B cell (primary cell): ENCODE measurements around the gene RUNDC3A. TPM values are rescaled to one million over a fixed set of nuclear protein-coding genes. Genes with fewer than 3 reads are reported as not detected.

ENCODE experiments used
- ATAC-seq: fragments of 200-7000 bp; cut with Tn5 transposase; one replicate; pipeline ENCODE4 v1.10.0; 2021; ENCODE audit warnings: low read depth, mild to moderate bottlenecking, moderate number of reproducible peaks, moderate library complexity
- CTCF ChIA-PET: fragments of 350-600 bp; sonication (Branson Sonifier 250); formaldehyde crosslinking; loops from one replicate; lab custom pipeline; 2021; ENCODE audit warnings: antibody characterized with exemption, inconsistent platforms; lab: Charles Lee
- POLR2A ChIA-PET: fragments of 350-600 bp; sonication (Branson Sonifier 250); formaldehyde crosslinking; loops from one replicate; lab custom pipeline; 2021; ENCODE audit warnings: antibody characterized with exemption; lab: Charles Lee
- DNase-seq: peaks from one replicate; pipeline ENCODE4 v3.0.0; 2013
- H2AFZ ChIP-seq: 2 replicates; pipeline ENCODE4 v1.6.1; 2012; ENCODE audit warnings: mild to moderate bottlenecking, low read depth, low read length; ENCODE audit not compliant: insufficient read depth, poor library complexity, severe bottlenecking
- H3K27ac ChIP-seq, 2 donors: 1 replicate in 1 of 2; 2 replicates in 1 of 2; pipeline ENCODE4 v1.5.1; 2012 to 2013; ENCODE audit warnings: low read length in 2 of 2, mild to moderate bottlenecking in 2 of 2, moderate library complexity in 1 of 2
- H3K27me3 ChIP-seq, 4 experiments: fragments of 200-600 bp in 1 of 4; sonication (generic) in 1 of 4; replicated peaks in 1 of 4; 1 replicate in 2 of 4; 2 replicates in 2 of 4; pipeline versions ENCODE4 v1.6.1 to v1.7.0; 2013 to 2016; ENCODE audit warnings: low read length in 3 of 4, mild to moderate bottlenecking in 2 of 4, mixed read lengths in 1 of 4, moderate library complexity in 1 of 4; ENCODE audit not compliant: insufficient read depth in 4 of 4, control insufficient read depth in 3 of 4; ENCODE audit errors: control extremely low read depth in 1 of 4
- H3K36me3 ChIP-seq, 2 experiments: replicated peaks in 1 of 2; 1 replicate in 1 of 2; 2 replicates in 1 of 2; pipeline versions ENCODE4 v1.6.1 to v1.7.1; 2013; ENCODE audit warnings: low read length in 1 of 2; ENCODE audit not compliant: insufficient read depth in 2 of 2, control insufficient read depth in 1 of 2; ENCODE audit errors: control extremely low read depth in 1 of 2, extremely low read depth in 1 of 2
- H3K4me1 ChIP-seq, 2 donors: fragments of 200-600 bp in 1 of 2; sonication (generic) in 1 of 2; 1 replicate in 1 of 2; 2 replicates in 1 of 2; pipeline versions ENCODE4 v1.5.1 to v1.6.1; 2013 to 2017; ENCODE audit warnings: low read length in 2 of 2; ENCODE audit not compliant: control insufficient read depth in 2 of 2, insufficient read depth in 2 of 2
- H3K4me2 ChIP-seq: replicated peaks from 2 replicates; pipeline ENCODE3; 2012; ENCODE audit warnings: mild to moderate bottlenecking, low read depth, low read length; ENCODE audit not compliant: poor library complexity, severe bottlenecking
- H3K4me3 ChIP-seq, 5 experiments: fragments of 200-600 bp in 1 of 5; sonication (generic) in 1 of 5; 1 replicate in 3 of 5; 2 replicates in 2 of 5; pipeline versions ENCODE4 v1.5.1 to v1.7.0; 2011 to 2016; ENCODE audit warnings: low read length in 4 of 5, mild to moderate bottlenecking in 4 of 5, low read depth in 2 of 5, control low read depth in 1 of 5, moderate library complexity in 1 of 5; ENCODE audit not compliant: insufficient read depth in 1 of 5; ENCODE audit errors: control extremely low read depth in 1 of 5, extremely low read depth in 1 of 5
- H3K79me2 ChIP-seq: fragments of 200-600 bp; sonication (generic); one replicate; pipeline ENCODE4 v1.6.0; 2016; ENCODE audit warnings: low read length; ENCODE audit not compliant: control insufficient read depth, insufficient read depth
- H3K9ac ChIP-seq: fragments of 200-600 bp; sonication (generic); 2 replicates; pipeline ENCODE4 v1.6.1; 2017; ENCODE audit warnings: mild to moderate bottlenecking, low read length, moderate library complexity
- H3K9me3 ChIP-seq, 3 donors: one replicate each; pipeline versions ENCODE4 v1.6.1 to v1.7.1; 2013; ENCODE audit warnings: low read length in 2 of 3; ENCODE audit not compliant: control insufficient read depth in 2 of 3, insufficient read depth in 1 of 3; ENCODE audit errors: control extremely low read depth in 1 of 3
- H4K20me1 ChIP-seq: 2 replicates; pipeline ENCODE4 v1.6.0; 2012; ENCODE audit warnings: mild to moderate bottlenecking, low read length; ENCODE audit not compliant: insufficient read depth, control insufficient read depth, poor library complexity, severe bottlenecking
- H3K27ac Mint-ChIP-seq: one replicate; pipeline ENCODE4 v1.8.0; 2021; ENCODE audit warnings: mixed read lengths
- H3K27me3 Mint-ChIP-seq: one replicate; pipeline ENCODE4 v1.8.0; 2021; ENCODE audit warnings: mixed read lengths
- H3K4me1 Mint-ChIP-seq: one replicate; pipeline ENCODE4 v1.8.0; 2021; ENCODE audit warnings: mixed read lengths
- H3K4me3 Mint-ChIP-seq: one replicate; pipeline ENCODE4 v1.8.0; 2021; ENCODE audit warnings: mixed read lengths
- H3K9me3 Mint-ChIP-seq: one replicate; pipeline ENCODE4 v1.8.0; 2022; ENCODE audit warnings: mixed read lengths; ENCODE audit not compliant: insufficient read depth
- CTCF ChIP-seq: fragments of 200-600 bp; IDR thresholded peaks from one replicate; pipeline ENCODE4 v1.8.0; 2022; ENCODE audit warnings: antibody characterized with exemption, mild to moderate bottlenecking
- EZH2 ChIP-seq: IDR thresholded peaks from 2 replicates; pipeline ENCODE4 v1.6.1; 2012; ENCODE audit warnings: borderline replicate concordance, low read depth, mild to moderate bottlenecking, moderate library complexity, low read length; ENCODE audit not compliant: insufficient read depth, poor library complexity, severe bottlenecking
- WGBS: methylation state at CpG from one replicate; pipeline ENCODE4 v1.1.5; 2013; ENCODE audit warnings: missing lambda C conversion rate; ENCODE audit not compliant: insufficient coverage; 5-methylcytosine and 5-hydroxymethylcytosine counted together
- intact Hi-C: fragments of 100-400 bp; cut with micrococcal nuclease; formaldehyde crosslinking; loops from one replicate; pipeline ENCODE4 v1.10.0; 2022
- polyA plus RNA-seq: library from polyadenylated mRNA; depleted of rRNA; stranded (reverse); fragments of >200 nt; gene quantifications from 2 replicates; pipeline ENCODE4 v1.2.3, GENCODE V29; 2012
- total RNA-seq, 2 donors: library from RNA; stranded (reverse); fragments of 120-200 nt in 1 of 2; gene quantifications; 1 replicate in 1 of 2; 2 replicates in 1 of 2; pipeline versions ENCODE4 v1.2.3 to v1.2.4, GENCODE V29; 2013 to 2022

RUNDC3A gene
- total and polyA plus RNA-seq, 2 donors (not counting 1 experiment from before 2014, with no cell fraction given) = 0.19 TPM; not detected in 1

GRCh38 chr17:44362949-44363612 lies 54.7 kb downstream of the RUNDC3A start:
- intact Hi-C loops = loop anchor here (1.0 kb wide), 2 partner anchors 9 to 18 kb away; partner anchors contain the start of gene GRN

More at GRCh38 chr17:44362949-44363612, 54.7 kb downstream of the RUNDC3A start:
- no peak for TF ChIP-seq CTCF
- no peak for TF ChIP-seq EZH2
- Histone ChIP-seq H3K9me3 (no peaks in the 10 kb centered on the region), H3K79me2 (no peaks in the 10 kb centered on the region), H3K27ac (no peak overlapping the region), H3K36me3 (no peaks in the 10 kb centered on the region), H3K27me3 (peaks cover 0 to 35% (median 13%) of the 10 kb centered on the region in 4 experiments), H2AFZ (peak overlapping the region; percentile 79), H3K4me2 (peak overlapping the region; percentile 100), H3K4me1 (peaks cover 10 to 20% of the 10 kb centered on the region in 2 donors), H4K20me1 (no peaks in the 10 kb centered on the region), H3K9ac (peak overlapping the region; percentile 69), H3K4me3 (peak overlapping the region in 4 of 5 experiments; percentile 29 to 70 (median 56))
- peaks cover 36% of the 10 kb centered on the region for H3K27me3 Mint-ChIP-seq
- H3K4me3 Mint-ChIP-seq = peak overlapping the region; percentile 81
- ChIA-PET POLR2A (interaction anchor here (0.6 to 1.1 kb wide), 5 partner anchors 12 to 33 kb away, joined by 3 to 5 read pairs (median 3); partner anchors contain the start of gene GRN), CTCF (interaction anchor here (1.0 to 6.2 kb wide), 16 partner anchors 9 to 240 kb away, joined by 3 to 52 read pairs (median 4); partner anchors contain the start of genes GRN, HDAC5 and TMUB2)
- H3K4me1 Mint-ChIP-seq = peaks cover 11% of the 10 kb centered on the region
- H3K9me3 Mint-ChIP-seq = no peaks in the 10 kb centered on the region
- ATAC-seq = peak; percentile 18
- peak; percentile 39 for DNase-seq
- WGBS = under 1% methylated on average over 37 of the region's 45 CpGs
- no peak overlapping the region for H3K27ac Mint-ChIP-seq
